PC-3 (cell line): ENCODE results near the gene GEMIN5. TPM values are rescaled to one million over a fixed set of nuclear protein-coding genes. Genes with fewer than 3 reads are reported as not detected.

Source experiments
- ATAC-seq: fragments of 200-7000 bp; cut with Tn5 transposase; 2 replicates; pipeline ENCODE4 v1.9.1; 2020; ENCODE audit warnings: mild to moderate bottlenecking, moderate library complexity
- BruUV-seq: library from RNA; stranded (reverse); fragments of 400-500 nt; replicated peaks from 2 replicates; lab custom pipeline; 2021; lab: Mats Ljungman, UMichigan
- CTCF ChIA-PET: fragments of 300-600 bp; sonication (Branson Sonifier 250); formaldehyde crosslinking; loops from one replicate; lab custom pipeline; 2022; ENCODE audit warnings: antibody characterized with exemption; lab: Charles Lee
- POLR2A ChIA-PET: fragments of 300-600 bp; sonication (Branson Sonifier 250); formaldehyde crosslinking; loops from one replicate; lab custom pipeline; 2022; ENCODE audit warnings: antibody characterized with exemption; ENCODE audit not compliant: unreplicated experiment; lab: Charles Lee
- DNase-seq: peaks from one replicate; pipeline ENCODE4 v3.0.0-alpha.2; 2015
- H2AFZ ChIP-seq: fragments of 300-600 bp; sonication (generic); 2 replicates; pipeline ENCODE4 v1.6.0; 2016; ENCODE audit warnings: antibody characterized with exemption, low read length
- H3F3A ChIP-seq: fragments of 300-600 bp; sonication (generic); one replicate; pipeline ENCODE4 v1.6.0; 2017; ENCODE audit warnings: antibody characterized with exemption, low read length, control low read depth, mild to moderate bottlenecking; ENCODE audit not compliant: unreplicated experiment
- H3K27ac ChIP-seq: fragments of 300-600 bp; sonication (generic); 2 replicates; pipeline ENCODE4 v1.5.1; 2016; ENCODE audit warnings: mild to moderate bottlenecking, low read length
- H3K27me3 ChIP-seq: fragments of 300-600 bp; sonication (generic); 2 replicates; pipeline ENCODE4 v1.6.1; 2016; ENCODE audit warnings: low read length, mixed read lengths
- H3K36me3 ChIP-seq: fragments of 300-600 bp; sonication (generic); 2 replicates; pipeline ENCODE4 v1.6.1; 2016; ENCODE audit warnings: low read depth, mixed run types, low read length, mixed read lengths
- H3K4me1 ChIP-seq: fragments of 300-600 bp; sonication (generic); 2 replicates; pipeline ENCODE4 v1.5.1; 2016; ENCODE audit warnings: low read length; ENCODE audit not compliant: insufficient read depth
- H3K4me2 ChIP-seq: fragments of 300-600 bp; sonication (generic); 2 replicates; pipeline ENCODE4 v1.6.0; 2016; ENCODE audit warnings: low read length
- H3K4me3 ChIP-seq: fragments of 300-600 bp; sonication (generic); 2 replicates; pipeline ENCODE4 v1.5.1; 2016; ENCODE audit warnings: mild to moderate bottlenecking, low read length, mixed read lengths
- H3K79me2 ChIP-seq: fragments of 300-600 bp; sonication (generic); 2 replicates; pipeline ENCODE4 v1.6.1; 2017; ENCODE audit warnings: low read length, mixed read lengths
- H3K9ac ChIP-seq: fragments of 300-600 bp; sonication (generic); 2 replicates; pipeline ENCODE4 v1.6.0; 2016; ENCODE audit warnings: mild to moderate bottlenecking, low read length
- H3K9me2 ChIP-seq: fragments of 300-600 bp; sonication (generic); replicated peaks from 2 replicates; pipeline ENCODE4 v1.6.1; 2016; ENCODE audit warnings: mixed run types, low read length, mixed read lengths
- H3K9me3 ChIP-seq: fragments of 300-600 bp; sonication (generic); 2 replicates; pipeline ENCODE4 v1.6.1; 2016; ENCODE audit warnings: low read length, mixed read lengths
- H4K20me1 ChIP-seq: fragments of 300-600 bp; sonication (generic); 2 replicates; pipeline ENCODE4 v1.6.1; 2016; ENCODE audit warnings: low read length, mixed read lengths
- CTCF ChIP-seq: fragments of 300-600 bp; sonication (generic); conservative IDR thresholded peaks from 2 replicates; pipeline ENCODE4 v1.5.1; 2017; ENCODE audit warnings: antibody characterized with exemption, low read depth, mild to moderate bottlenecking, low read length
- EZH2 ChIP-seq: fragments of 300-600 bp; sonication (generic); IDR thresholded peaks from one replicate; pipeline ENCODE4 v1.6.1; 2017; ENCODE audit warnings: antibody characterized with exemption, mild to moderate bottlenecking, low read length; ENCODE audit not compliant: unreplicated experiment
- EZH2phosphoT487 ChIP-seq: fragments of 300-600 bp; sonication (generic); IDR thresholded peaks from 2 replicates; pipeline ENCODE4 v1.6.1; 2018; ENCODE audit warnings: mild to moderate bottlenecking, antibody characterized with exemption, low read length, borderline replicate concordance
- intact Hi-C: fragments of 100-400 bp; cut with micrococcal nuclease; formaldehyde crosslinking; loops from 2 replicates; pipeline ENCODE4 v1.9.0; 2023
- total RNA-seq: library from RNA; depleted of rRNA; stranded (reverse); fragments of >200 nt; gene quantifications from 2 replicates; pipeline ENCODE4 v1.2.3, GENCODE V29; 2014

GEMIN5 gene
- total RNA-seq, 1 experiment from 2014 or later, result 19.8 TPM

GRCh38 chr5:154878642-154879335 lies 59.2 kb downstream of the GEMIN5 start:
- intact Hi-C loops, result no loop called here
- Histone ChIP-seq H3K27ac (no peak overlapping the region), H3K36me3 (peaks cover 22% of the 10 kb centered on the region), H3K4me3 (no peak overlapping the region), H3K4me2 (no peak overlapping the region), H3K79me2 (no peaks in the 10 kb centered on the region), H3F3A (no peaks in the 10 kb centered on the region), H3K9me3 (no peaks in the 10 kb centered on the region), H3K27me3 (no peaks in the 10 kb centered on the region), H3K4me1 (no peaks in the 10 kb centered on the region), H4K20me1 (no peaks in the 10 kb centered on the region), H2AFZ (no peak overlapping the region), H3K9me2 (no peaks in the 10 kb centered on the region), H3K9ac (no peak overlapping the region)
- no TSS peak for BruUV-seq
- no peak for TF ChIP-seq EZH2
- TF ChIP-seq EZH2phosphoT487, result no peak
- TF ChIP-seq CTCF, result no peak
- ChIA-PET POLR2A (no interaction called here), CTCF (no interaction called here)
- ATAC-seq, result no peak
- DNase-seq, result no peak

GRCh38 chr5:154873791-154874331 lies 64.2 kb downstream of the GEMIN5 start:
- DNase-seq (no peak), ATAC-seq (no peak)
- no peaks in the 10 kb centered on the region for H3K27me3 ChIP-seq
- BruUV-seq, result no TSS peak
- ChIA-PET CTCF (no interaction called here), POLR2A (no interaction called here)
- no peaks in the 10 kb centered on the region for H3K4me1 ChIP-seq
- H4K20me1 ChIP-seq, result no peaks in the 10 kb centered on the region
- H3K9ac ChIP-seq, result no peak overlapping the region
- H3K9me3 ChIP-seq, result no peaks in the 10 kb centered on the region
- H3K4me3 ChIP-seq, result no peak overlapping the region
- no peak overlapping the region for H2AFZ ChIP-seq
- H3K4me2 ChIP-seq, result no peak overlapping the region
- intact Hi-C loops, result no loop called here
- H3K27ac ChIP-seq, result no peak overlapping the region
- peaks cover 22% of the 10 kb centered on the region for H3K36me3 ChIP-seq
- TF ChIP-seq EZH2 (no peak), EZH2phosphoT487 (no peak), CTCF (no peak)
- no peaks in the 10 kb centered on the region for H3F3A ChIP-seq
- H3K9me2 ChIP-seq, result no peaks in the 10 kb centered on the region
- no peaks in the 10 kb centered on the region for H3K79me2 ChIP-seq

GRCh38 chr5:154871734-154872133 lies 66.3 kb downstream of the GEMIN5 start:
- no peaks in the 10 kb centered on the region for H3K27me3 ChIP-seq
- no peaks in the 10 kb centered on the region for H4K20me1 ChIP-seq
- no peaks in the 10 kb centered on the region for H3K9me2 ChIP-seq
- no peak overlapping the region for H3K4me3 ChIP-seq
- no peak overlapping the region for H2AFZ ChIP-seq
- H3K79me2 ChIP-seq, result no peaks in the 10 kb centered on the region
- H3K36me3 ChIP-seq, result peaks cover 20% of the 10 kb centered on the region
- no TSS peak for BruUV-seq
- no peak overlapping the region for H3K4me2 ChIP-seq
- no peak for DNase-seq
- H3F3A ChIP-seq, result no peaks in the 10 kb centered on the region
- no peak overlapping the region for H3K27ac ChIP-seq
- ChIA-PET POLR2A (no interaction called here), CTCF (no interaction called here)
- no peaks in the 10 kb centered on the region for H3K4me1 ChIP-seq
- H3K9ac ChIP-seq, result no peak overlapping the region
- ATAC-seq, result no peak
- intact Hi-C loops, result no loop called here
- H3K9me3 ChIP-seq, result no peaks in the 10 kb centered on the region
- TF ChIP-seq CTCF (no peak), EZH2 (no peak), EZH2phosphoT487 (no peak)
